HuH-7 (cell line): ENCODE data around the gene UNC45A.

Source experiments
- DNase-seq: peaks from one replicate; pipeline ENCODE4 v3.0.0; 2011; ENCODE audit warnings: low spot score

UNC45A gene

GRCh38 chr15:90967206-90967605, 32.1 kb downstream of the UNC45A start:
- no peak for DNase-seq

- DNase-seq: no peak
Measured at GRCh38 chr15:90968434-90968833, 33.3 kb downstream of the UNC45A start.

GRCh38 chr15:90970274-90970673, 35.2 kb downstream of the UNC45A start:
- no peak for DNase-seq

DNA sequence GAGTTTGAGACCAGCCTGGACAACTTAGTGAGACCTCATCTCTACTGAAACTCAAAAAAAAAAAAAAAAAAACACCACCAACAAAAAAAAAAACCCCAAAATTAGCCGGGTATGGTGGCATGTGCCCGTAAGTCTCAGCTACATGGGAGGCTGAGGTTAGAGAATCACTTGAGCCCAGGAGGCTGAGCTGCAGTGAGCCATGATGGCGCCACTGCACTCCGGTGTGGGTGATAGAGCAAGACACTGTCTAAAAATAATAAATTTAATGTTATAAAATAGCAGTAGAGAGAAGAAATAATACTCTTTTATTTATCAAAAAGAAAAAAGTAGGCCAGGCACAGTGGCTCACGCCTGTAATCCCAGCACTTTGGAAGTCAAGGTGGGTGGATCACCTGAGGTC, 37.0 kb downstream of the UNC45A start:
- DNase-seq: no peak

GRCh38 chr15:90974216-90974615, 39.1 kb downstream of the UNC45A start:
- DNase-seq: no peak

- no peak for DNase-seq
Measured at GRCh38 chr15:90979582-90979981, 44.5 kb downstream of the UNC45A start.

- DNase-seq: no peak
Measured at GRCh38 chr15:90981681-90982080, 46.6 kb downstream of the UNC45A start.

DNA sequence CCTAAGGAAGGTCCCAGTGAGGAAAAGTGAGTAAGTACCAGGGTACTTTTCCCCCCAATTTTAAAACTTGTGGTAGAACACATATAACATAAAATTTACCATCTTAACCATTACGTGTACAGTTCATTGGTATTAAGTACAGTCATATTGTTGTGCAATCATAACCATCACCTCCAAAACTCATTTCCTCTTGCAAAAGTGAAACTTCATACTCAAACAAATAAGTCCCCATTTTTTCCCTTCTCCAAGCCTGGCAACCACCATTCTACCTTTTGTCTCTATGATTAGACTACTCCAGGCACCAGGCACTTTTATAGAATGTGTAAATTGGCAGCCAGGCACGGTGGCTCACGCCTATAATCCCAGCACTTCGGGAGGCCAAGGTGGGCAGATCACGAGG, 47.0 kb downstream of the UNC45A start:
- no peak for DNase-seq

GRCh38 chr15:90986790-90987507, 51.9 kb downstream of the UNC45A start:
- no peak for DNase-seq

- DNase-seq: no peak
Measured at GRCh38 chr15:90987561-90988141, 52.6 kb downstream of the UNC45A start.

DNA sequence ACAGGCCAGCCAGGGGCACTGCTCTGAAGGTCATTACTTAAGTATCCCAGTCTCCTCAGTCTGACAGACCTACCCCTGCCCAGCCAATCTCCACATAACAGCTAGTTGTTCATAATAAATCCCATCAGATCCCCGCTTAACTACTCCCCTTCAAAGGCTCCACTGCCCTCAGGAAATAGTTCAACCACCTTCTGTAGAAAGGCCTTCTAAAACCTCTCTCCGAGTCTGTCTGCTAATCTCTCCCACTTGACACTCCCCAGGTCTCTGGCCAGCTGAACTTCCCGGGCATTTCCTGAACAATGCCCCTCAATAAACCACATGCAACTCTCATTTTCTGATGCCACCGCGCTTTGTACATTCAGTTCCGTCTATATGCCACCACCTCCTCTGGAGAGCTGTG, 53.2 kb downstream of the UNC45A start:
- DNase-seq: no peak

DNA sequence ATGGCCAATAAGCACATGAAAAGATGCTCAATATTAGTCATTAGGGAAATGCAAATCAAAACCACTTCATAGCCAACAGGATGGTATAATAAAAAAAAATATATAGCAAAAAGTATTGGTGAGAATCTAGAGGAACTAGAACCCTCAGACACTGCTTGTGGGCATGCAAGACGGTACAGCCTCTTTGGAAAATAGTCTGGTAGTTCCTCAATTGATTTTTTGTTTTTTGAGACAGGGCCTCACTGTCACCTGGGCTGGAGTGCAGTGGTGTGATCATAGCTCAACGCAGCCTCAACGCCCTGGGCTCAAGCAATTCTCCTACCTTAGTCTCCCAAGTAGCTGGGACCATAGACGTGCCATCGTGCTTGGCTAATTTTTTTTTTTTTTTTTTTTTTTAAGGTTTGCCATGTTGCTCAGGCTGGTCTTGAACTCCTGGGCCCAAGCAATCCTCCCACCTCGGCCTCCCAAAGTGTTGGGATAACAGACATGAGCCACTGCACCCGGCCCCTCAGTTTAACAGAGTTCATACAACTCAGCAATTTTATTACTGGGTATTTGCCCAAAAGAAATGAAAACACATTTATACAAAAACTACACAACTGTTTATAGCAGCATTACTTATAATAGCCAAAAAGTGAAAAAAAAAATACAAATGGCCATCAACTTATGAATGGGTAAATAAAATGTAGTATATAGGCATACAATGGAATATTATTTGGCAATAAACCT, 54.1 kb downstream of the UNC45A start:
- DNase-seq: no peak

- no peak for DNase-seq
Measured at GRCh38 chr15:90990446-90990845, 55.4 kb downstream of the UNC45A start.

GRCh38 chr15:90991587-90992285, 56.7 kb downstream of the UNC45A start:
- DNase-seq: no peak

GRCh38 chr15:90994059-90994416, 59.0 kb downstream of the UNC45A start:
- DNase-seq: no peak

DNA sequence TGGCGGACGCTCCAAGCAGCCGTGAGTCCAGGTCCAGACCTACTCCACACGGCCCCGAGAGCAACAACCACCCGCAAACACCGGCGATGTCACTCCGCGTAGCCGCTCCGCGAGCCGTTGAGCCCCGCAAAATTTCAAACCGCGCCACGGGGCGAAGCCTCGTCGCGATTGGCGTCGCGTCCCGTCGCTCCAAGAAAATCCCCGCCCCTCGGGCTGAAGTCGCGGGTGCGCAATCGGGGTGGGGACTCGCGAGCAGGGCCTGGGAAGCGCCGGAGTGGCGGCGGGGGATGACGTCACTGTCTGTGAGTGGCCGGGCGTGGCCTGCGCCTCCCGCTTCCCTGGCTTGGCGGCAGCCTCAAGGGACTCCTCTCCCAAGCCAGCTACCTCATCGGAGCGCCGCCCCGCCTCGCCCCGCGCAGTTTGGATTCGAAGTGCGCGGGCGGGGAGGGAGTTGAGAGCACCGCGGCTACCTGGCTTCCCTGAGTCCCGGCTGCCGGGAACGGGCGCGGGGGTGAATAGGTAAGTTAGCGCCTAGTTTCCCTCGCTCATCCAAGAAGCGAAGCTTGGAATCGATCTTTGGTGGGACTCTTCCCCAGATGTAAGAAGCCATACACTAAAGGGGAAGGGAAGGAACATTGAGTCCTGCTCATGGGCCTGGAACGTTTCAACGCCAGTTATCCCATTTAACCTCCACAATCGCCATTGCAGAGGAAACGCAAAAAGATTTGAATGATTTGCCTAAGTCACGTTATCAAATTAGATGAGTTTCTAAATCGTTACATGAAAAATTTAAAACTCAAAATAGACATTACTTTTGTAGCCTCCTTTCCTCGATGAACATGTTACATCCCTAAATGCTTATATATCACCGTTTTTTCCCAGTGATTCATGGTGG, 59.6 kb downstream of the UNC45A start, which contains the start of gene PRC1:
Gene PRC1 (minus strand): TSS at position 119 of the 895 bp plus-strand sequence. CDS start 118 bp downstream, at position 1.
- DNase-seq: peak; percentile 98

DNA sequence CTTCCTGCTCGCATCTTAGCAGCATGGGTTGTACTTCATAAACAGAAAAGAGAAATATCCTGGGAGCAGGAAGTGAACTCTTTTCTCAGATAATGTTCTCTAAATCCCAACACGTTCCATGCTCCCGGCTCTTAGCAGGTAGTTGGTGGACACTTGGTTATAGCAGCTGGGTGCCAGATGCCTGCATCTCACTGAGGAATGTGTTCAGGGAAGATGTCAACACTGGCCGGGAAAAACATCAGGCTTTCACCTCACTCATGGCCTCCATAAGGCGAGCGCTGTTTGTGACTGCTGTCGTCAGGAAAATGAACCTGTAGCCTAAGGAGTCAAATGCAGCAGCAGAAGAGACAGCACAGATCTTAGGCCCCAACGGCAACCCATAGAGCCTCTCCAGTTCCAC, 63.7 kb downstream of the UNC45A start:
- DNase-seq: no peak

GRCh38 chr15:91001209-91001608, 66.1 kb downstream of the UNC45A start:
- no peak for DNase-seq
